LHCN-M2 (cell line): ENCODE measurements around the gene GPHB5. TPM values are rescaled to one million over a fixed set of nuclear protein-coding genes. Genes with fewer than 3 reads are reported as not detected.
"Not testable (repeated sequence)": the region's sequence is repeated elsewhere in the genome, so short reads cannot be mapped to it uniquely, and the experiment has no call there.

Source experiments
- DNase-seq: peaks from one replicate; pipeline ENCODE4 v3.0.0-alpha.2; 2012; ENCODE audit warnings: low read depth
- polyA plus RNA-seq: library from polyadenylated mRNA; unstranded; fragments of >200 nt; gene quantifications from one replicate; pipeline ENCODE4 v1.2.1, GENCODE V29; 2012; ENCODE audit warnings: missing spikeins
- total RNA-seq: library from RNA; depleted of rRNA; stranded (reverse); fragments of >200 nt; gene quantifications from 2 replicates; pipeline ENCODE4 v1.2.3, GENCODE V29; 2014; rRNA removed

GPHB5 gene
- total RNA-seq, result not detected in 2 replicates
- polyA plus RNA-seq, result not detected

DNA sequence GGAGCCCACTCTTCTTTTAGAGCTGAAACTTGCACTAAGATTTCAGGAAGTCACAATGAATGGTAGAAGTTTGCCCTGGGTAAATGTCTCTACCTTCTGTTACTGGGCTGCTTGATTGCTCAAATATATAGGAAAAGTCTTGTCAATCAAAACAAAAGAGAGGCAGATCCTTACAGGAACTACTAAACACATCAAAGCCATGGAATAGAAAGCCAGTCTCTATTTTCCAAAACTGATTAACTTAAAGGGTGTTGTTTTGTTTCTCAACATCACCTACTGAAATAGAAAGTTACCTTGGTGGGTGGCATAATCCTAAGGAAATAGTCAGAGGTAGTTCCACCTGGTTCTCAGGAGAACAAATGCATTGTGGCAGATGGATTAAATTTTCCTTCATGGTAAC, at the start of gene GPHB5:
GPHB5 (minus strand) TSS at position 101 of the 400 bp plus-strand sequence. CDS start 1,086 bp downstream, outside the sequence.
- DNase-seq, result no peak

- no peak for DNase-seq
Measured at GRCh38 chr14:63367742-63368364, 49.1 kb upstream of the GPHB5 start.

DNA sequence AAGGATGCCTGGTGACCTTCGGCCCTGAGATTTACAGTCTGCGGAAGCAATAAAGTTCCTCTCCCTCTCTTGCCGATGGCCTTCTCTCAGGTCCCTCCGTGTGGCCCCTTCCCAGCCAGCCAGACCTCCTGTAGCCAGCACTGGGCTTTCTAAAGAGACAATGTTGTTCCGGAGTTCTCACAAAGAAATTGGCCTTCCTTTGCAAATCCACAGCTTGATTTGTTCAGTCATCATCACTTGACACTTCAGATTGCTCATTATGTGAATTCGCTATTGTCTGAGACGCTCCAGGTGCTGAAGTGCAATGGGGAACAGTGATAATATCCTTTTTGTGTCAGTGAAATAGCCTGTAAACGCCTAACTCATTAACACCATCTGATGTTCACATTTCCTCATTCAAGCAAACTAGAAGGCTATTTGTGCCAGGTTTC, 43.7 kb upstream of the GPHB5 start:
- DNase-seq, result no peak

- no peak for DNase-seq
Measured at GRCh38 chr14:63361790-63362189, 43.1 kb upstream of the GPHB5 start.

GRCh38 chr14:63357841-63358240, 39.1 kb upstream of the GPHB5 start:
- DNase-seq, result no peak

DNA sequence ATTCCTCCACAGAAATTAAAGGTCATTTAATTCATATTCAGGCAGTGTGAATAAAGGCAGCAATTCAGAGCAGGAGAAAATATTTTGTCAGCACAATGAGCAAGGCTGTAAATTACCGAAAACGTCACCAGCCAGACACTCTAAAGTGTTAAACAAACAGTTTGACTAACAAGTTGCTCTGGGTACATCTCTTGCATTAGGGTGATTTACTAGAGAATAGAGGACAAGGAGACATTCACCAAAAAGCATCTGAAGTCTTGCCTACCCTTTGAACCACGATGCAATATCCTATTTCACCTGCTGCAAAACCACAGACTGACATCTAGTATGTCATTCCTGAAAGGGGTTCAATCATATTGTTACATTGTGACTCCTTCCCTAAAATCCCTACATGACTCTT, 27.1 kb upstream of the GPHB5 start:
- no peak for DNase-seq

- DNase-seq, result no peak
Measured at GRCh38 chr14:63344336-63344735, 25.6 kb upstream of the GPHB5 start.

GRCh38 chr14:63343878-63344277, 25.1 kb upstream of the GPHB5 start:
- DNase-seq, result no peak

DNA sequence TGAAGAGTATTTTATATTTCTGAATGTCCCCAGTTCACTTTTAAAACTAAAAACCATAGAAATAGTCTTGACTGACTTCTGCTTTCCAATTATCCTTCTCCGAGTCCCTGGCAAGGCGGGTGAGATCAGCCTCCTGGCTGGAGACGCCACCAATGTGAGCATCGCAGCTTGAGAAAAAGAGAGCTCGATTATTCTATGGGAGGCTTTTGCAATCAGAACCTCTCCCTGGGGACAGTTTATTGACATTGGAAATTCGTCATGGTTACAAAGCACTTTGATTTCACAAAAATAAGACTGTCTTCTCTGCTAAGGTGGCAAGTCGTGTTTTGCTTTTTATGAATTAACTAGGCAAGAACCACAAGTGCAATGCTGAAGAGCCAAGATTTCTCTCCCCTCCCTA, 23.6 kb upstream of the GPHB5 start:
- DNase-seq, result peak; percentile 2

DNA sequence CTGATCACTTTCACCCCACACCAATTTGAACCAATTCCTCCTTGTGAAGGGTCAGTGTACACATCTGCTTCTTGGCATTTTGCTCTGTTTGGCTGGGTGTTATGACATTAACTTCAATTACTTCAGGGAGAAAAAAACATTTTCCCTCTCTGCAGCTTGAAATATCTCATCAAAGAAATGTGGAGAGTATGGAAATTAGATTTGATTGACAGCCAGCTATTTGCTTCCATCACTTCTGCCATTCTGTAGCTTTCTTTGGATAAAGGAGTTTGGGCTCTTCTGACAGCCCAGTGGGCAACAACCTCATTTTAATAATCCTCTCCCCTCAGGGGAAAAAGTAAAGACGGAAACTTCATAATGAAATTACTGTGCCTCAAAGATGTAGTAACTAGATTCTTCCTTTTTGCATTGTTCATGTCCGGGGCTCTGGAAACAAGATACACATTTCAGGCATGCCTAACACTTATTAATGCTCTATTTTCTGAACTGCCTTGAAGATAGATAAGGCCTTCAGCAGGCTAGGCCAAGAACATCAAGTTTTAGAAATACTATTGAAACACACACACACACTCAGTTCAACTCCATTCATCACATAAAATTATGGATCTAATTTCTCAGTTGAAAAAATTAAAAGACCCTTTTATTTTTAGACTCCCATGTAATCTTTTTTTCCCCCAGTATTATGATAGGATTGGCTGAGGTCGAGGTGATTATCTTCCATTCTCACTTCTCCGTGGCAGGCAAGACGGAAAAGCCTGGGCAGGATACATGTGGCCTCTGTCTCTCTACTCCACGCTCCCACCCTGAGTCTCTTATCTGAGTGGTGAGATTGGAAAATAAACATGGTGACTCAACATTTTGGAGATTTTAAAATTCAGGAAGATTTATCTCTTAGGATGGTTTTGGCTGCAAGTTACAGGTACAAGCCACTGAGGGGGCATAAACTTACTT, 10.3 kb upstream of the GPHB5 start:
- DNase-seq, result no peak

DNA sequence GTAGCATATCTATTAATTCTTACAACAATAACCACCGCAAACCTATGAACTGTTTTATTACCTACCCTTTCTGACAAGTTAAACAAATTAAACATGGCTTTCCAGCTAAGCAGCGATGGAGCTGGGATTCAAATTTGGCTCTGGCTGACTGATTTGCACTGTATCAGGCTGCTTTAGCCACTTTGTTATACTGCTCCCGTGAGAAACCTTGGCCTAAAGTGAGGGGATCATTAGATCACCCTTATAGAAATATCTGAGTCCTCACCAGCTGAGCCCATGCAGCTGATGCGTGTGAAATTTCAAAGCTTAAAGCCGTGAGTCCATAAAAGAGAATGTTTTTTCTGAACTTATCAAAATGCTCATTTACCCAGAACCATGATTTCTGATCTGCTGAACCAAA, 8.1 kb upstream of the GPHB5 start:
- no peak for DNase-seq

DNA sequence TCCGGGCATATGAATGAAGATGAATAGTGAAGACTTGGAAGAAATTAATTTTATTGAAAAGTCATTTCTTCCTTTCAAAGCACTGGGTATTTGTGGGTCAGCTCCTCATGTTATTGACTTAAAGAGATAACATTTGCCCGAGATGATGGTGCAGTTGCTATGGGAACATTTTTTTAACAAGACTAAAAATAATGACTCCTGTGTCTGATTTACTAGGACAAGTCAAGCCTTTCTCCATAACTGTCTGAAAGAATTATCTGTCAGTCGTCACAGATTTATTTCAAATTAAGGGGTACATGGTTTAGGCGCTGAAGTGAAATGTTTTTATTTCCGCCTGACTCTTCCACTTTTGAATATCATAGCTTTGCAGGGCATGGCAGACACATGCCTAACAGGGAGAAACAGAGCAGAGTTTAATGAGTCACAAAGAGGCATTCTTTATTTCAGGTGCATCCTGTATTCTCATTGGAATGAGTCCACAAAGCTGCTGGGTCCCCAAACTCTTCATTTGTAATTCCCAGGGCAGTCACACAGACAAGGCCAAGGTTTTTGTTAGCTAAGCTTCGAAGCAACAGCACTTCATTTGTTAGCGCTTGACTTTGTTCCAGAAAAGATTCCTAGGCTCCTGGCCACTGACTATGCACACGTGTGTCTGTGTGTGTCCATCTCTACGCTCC, 4.3 kb upstream of the GPHB5 start:
- no peak for DNase-seq

DNA sequence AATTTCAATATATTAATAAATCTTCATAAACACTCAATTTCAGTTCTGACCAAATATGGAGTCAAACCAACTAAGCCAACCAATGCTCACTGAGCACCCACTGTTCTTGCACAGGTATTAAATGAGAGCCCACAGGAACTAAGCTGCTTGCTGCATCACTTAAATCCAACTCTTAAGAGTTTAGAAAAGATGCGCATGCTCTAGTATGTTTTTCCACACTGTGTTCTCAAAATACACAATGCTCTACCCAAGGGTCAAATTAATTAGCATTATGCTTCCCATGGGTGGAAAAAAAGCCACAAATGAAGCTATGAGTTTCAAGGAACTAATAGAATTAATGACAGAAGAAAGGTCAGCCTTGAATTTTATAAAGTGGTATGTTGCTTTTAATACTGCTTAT, 3.7 kb upstream of the GPHB5 start:
- DNase-seq, result no peak

DNA sequence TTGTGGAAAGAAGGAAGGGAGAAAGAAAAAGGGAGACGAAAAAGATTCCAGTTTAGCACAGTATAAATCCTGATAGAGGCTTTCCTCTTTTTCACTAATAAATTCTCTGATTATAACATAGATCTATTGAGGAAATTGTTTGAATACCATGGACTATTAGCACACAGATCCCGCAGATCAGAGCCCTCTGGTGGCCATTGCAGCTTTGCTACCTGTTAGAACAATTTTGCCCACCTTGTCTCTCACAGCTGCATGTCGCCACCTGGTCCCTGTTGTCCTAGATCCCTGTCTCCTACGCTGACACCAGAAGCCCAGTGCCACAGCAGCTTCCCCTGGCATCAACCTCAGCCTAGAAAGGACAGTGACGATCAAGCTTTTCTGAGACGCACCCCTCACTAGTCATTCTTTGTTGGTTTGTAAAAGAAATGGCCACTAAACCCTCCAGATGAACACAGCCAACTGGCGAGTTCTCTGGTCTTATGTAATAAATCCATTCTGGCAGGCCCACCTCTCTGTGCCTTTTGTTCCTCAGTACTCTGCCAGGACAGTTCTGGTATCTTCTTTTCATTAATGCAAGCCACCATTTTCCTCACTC, 9.9 kb downstream of the GPHB5 start:
- no peak for DNase-seq

- not testable (repeated sequence) for DNase-seq
Measured at GRCh38 chr14:63304429-63304828, 14.3 kb downstream of the GPHB5 start.

DNA sequence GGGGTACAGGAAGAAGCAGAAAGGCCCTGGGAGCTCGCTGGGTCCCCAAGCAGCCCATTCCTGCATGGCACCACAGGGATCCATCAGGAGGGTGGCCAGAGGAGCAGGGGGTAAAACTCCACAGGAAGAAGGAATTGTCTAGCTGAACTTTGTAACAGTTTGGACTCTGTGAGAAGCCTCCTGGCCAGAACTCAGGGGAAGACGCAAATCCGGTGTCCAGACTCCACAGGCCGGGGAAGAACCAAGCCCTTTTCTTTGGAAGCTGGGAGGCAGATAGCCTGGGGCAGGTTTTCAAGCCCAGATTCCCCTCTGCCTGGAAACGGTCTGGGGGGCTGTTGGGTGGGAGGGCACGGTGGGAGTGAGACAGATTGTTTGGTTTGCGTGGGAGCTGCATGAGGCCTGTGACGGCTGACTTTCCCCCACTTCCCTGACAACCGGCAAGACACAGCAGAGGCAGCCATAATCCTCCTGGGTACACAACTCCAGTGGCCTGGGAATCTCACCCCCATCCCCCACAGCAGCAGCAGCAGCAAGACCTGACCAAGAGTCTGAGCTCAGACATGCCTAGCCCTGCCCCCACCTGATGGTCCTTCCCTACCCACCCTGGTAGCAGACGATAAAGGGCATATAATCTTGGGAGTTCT, 16.7 kb downstream of the GPHB5 start:
- no peak for DNase-seq

DNA sequence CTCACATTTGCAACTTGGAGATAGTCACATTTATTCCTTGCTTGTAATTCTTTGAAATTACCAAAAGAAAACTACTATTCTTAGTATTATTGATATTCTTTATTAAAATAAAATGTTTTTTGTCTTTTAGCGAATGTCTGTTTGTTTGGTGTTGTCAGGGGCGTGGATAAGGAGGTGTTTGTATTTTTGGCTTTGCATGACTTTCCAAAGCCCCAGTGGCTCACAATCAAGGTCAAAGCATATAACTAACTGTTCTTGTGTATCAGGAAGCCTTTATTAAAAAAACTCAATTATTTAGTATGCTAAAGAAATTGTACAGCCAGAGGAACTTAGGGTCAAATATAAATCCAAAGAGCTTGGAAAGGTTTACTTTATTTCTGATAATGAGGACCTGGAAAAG, 17.9 kb downstream of the GPHB5 start:
- DNase-seq, result no peak

DNA sequence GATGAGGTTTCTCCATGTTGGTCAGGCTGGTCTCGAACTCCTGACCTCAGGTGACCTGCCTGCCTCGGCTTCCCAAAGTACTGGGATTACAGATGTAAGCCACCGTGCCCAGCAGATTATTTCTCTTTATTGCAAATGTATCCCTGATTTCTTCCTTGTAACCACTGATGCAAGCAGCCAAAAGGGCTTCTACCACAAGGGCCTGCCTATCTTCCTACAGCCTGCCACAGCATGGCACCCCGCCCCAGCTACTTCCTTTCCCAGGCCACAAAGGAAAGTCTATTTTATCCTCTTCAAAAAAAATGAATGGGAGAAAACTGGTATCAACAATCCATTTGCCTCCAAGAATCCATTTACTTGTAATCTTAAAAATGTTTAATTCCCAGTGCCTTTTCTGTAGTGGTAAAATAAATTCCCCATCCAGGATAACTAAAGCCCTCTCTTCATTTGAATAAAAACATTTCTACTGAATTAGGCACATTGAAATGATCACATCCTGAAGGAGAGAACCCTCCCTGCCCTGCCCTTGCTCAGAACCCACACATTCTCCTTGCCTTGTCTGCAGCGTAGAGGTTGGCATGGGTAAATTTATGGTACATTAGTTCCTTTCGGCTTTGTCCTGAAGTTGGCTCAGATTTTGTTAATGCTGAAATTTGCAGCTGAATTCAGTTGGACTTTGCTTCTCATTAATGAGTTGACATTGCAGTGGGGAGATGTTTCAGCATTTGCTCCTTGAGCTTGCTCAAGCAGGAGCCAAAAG, 19.2 kb downstream of the GPHB5 start:
- no peak for DNase-seq

DNA sequence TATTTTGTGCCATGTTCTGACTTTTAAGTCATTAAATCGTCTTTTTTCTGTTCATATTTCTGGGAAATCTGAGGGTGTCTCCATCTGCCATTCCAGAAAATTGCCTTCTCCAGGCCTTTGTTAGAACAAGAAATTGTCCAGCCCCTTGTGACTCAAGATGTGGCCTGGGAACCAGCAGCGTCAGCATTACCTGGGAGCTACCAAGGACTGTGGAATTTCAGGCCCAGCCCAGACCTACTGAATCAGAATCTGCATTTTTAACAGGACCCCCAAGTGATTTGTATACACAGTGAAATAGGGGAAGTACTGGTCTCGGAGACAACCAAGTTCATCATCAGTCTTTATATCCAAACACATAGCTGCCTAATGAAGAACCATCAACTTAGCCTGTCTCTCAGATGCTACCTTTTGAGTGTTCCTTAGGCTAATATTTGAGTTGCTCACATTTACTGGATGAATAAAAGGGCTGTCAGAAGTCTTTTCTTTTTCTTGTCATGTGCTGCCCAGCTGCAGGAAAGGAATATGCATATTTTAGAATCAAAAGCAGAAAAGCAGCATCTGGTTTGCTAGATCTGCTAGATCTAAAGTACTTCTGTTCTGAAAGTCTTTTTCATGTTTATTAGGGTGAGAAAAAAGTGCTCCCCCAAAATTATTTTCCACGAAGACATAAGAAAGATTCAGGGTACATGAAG, 21.2 kb downstream of the GPHB5 start:
- DNase-seq, result no peak

DNA sequence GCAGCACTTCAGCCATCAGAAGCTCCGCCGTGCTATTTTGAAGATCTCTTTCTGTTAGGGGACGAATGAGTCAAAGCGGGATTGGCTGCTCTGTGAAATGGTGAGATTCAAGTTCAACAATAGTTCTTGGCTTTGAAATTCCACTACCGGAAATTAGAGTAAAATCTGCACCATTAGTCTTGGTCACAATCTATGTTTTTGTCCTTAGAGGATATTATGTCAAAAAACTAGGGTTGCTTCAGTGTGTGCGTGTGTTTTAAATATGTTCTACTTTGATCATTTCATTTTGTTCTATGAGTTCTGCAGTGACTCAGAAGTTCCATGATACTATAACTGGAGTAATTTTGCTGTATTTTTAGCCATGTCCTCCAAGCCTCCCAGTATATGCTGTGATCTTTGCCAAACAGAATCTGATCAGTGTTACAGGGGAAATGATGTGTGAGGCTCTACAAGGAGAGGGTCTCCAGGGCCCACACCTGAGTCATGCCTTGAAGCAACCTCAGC, 22.6 kb downstream of the GPHB5 start:
- no peak for DNase-seq
